Measurements from ENCODE around the gene IRS2.

Gene IRS2

GRCh38 chr13:109751477-109751876 is 34.9 kb downstream of the IRS2 start:
- Histone ChIP-seq H3K4ac (ENCODE audit: low read depth in 1 of 2, low read length in 2 of 2) (no peak overlapping the region), H2AFZ (ENCODE audit: low read depth, low read length) (no peak overlapping the region), H3K27ac (ENCODE audit: low read length, poor library complexity, severe bottlenecking) (no peak overlapping the region), H3K18ac (ENCODE audit: low read depth in 1 of 2, low read length in 2 of 2) (no peak overlapping the region), H3K4me1 (ENCODE audit: control insufficient read depth, insufficient read depth, low read depth, low read length) (no peaks in the 10 kb centered on the region), H3K9ac (ENCODE audit: low read length) (no peak overlapping the region), H3K4me3 (ENCODE audit: insufficient read depth in 1 of 2, low read depth in 1 of 2, low read length in 2 of 2) (no peak overlapping the region), H3K27me3 (ENCODE audit: control insufficient read depth in 1 of 2, insufficient read depth in 1 of 2, low read length in 2 of 2) (no peaks in the 10 kb centered on the region), H2AK5ac (ENCODE audit: low read length, severe bottlenecking) (no peak overlapping the region), H3K36me3 (ENCODE audit: control insufficient read depth in 1 of 2, insufficient read depth in 2 of 2, low read depth in 1 of 2, low read length in 2 of 2) (peaks cover 7 to 42% of the 10 kb centered on the region in 2 experiments), H3K9me3 (ENCODE audit: control insufficient read depth, low read length) (peaks cover 2% of the 10 kb centered on the region), H4K91ac (ENCODE audit: low read length) (no peak overlapping the region), H4K8ac (ENCODE audit: low read length) (no peak overlapping the region), H2BK120ac (ENCODE audit: low read depth, low read length) (no peak overlapping the region), H3K14ac (ENCODE audit: low read length in 2 of 2) (no peak overlapping the region), H3K4me2 (ENCODE audit: low read length, poor library complexity, severe bottlenecking) (no peak overlapping the region), H2BK15ac (ENCODE audit: low read depth, poor library complexity, severe bottlenecking) (no peak overlapping the region), H2BK5ac (ENCODE audit: low read depth, low read length, poor library complexity, severe bottlenecking) (no peak overlapping the region), H3K79me1 (replicated peaks; ENCODE audit: low read length, poor library complexity, severe bottlenecking) (peaks cover 2% of the 10 kb centered on the region), H2BK12ac (ENCODE audit: low read length in 2 of 2) (no peak overlapping the region), H3K23ac (ENCODE audit: low read length in 2 of 2) (no peak overlapping the region)
- no peak for DNase-seq
- WGBS: 91% methylated on average over 4 of the region's 4 CpGs

- no peak overlapping the region for H3K9ac ChIP-seq (ENCODE audit: low read length)
- H3K9me3 ChIP-seq (ENCODE audit: control insufficient read depth, low read length): peaks cover 2% of the 10 kb centered on the region
- no peak overlapping the region for H3K23ac ChIP-seq (ENCODE audit: low read length in 2 of 2)
- H2BK15ac ChIP-seq (ENCODE audit: low read depth, poor library complexity, severe bottlenecking): no peak overlapping the region
- no peaks in the 10 kb centered on the region for H3K27me3 ChIP-seq (ENCODE audit: control insufficient read depth in 1 of 2, insufficient read depth in 1 of 2, low read length in 2 of 2)
- H3K18ac ChIP-seq (ENCODE audit: low read depth in 1 of 2, low read length in 2 of 2): no peak overlapping the region
- no peak overlapping the region for H2BK120ac ChIP-seq (ENCODE audit: low read depth, low read length)
- no peak overlapping the region for H2BK12ac ChIP-seq (ENCODE audit: low read length in 2 of 2)
- no peak overlapping the region for H3K4ac ChIP-seq (ENCODE audit: low read depth in 1 of 2, low read length in 2 of 2)
- H3K79me1 ChIP-seq (replicated peaks; ENCODE audit: low read length, poor library complexity, severe bottlenecking): no peaks in the 10 kb centered on the region
- no peak overlapping the region for H3K4me2 ChIP-seq (ENCODE audit: low read length, poor library complexity, severe bottlenecking)
- no peak overlapping the region for H4K8ac ChIP-seq (ENCODE audit: low read length)
- WGBS: 64% methylated on average over 4 of the region's 4 CpGs
- H2BK5ac ChIP-seq (ENCODE audit: low read depth, low read length, poor library complexity, severe bottlenecking): no peak overlapping the region
- H3K14ac ChIP-seq (ENCODE audit: low read length in 2 of 2): no peak overlapping the region
- H2AK5ac ChIP-seq (ENCODE audit: low read length, severe bottlenecking): no peak overlapping the region
- no peak overlapping the region for H2AFZ ChIP-seq (ENCODE audit: low read depth, low read length)
- no peaks in the 10 kb centered on the region for H3K4me1 ChIP-seq (ENCODE audit: control insufficient read depth, insufficient read depth, low read depth, low read length)
- no peak overlapping the region for H3K27ac ChIP-seq (ENCODE audit: low read length, poor library complexity, severe bottlenecking)
- peaks cover 4 to 31% of the 10 kb centered on the region in 2 experiments for H3K36me3 ChIP-seq (ENCODE audit: control insufficient read depth in 1 of 2, insufficient read depth in 2 of 2, low read depth in 1 of 2, low read length in 2 of 2)
- no peak for DNase-seq
- H3K4me3 ChIP-seq (ENCODE audit: insufficient read depth in 1 of 2, low read depth in 1 of 2, low read length in 2 of 2): no peak overlapping the region
- H4K91ac ChIP-seq (ENCODE audit: low read length): no peak overlapping the region
Measured at GRCh38 chr13:109750221-109750775, 36.1 kb downstream of the IRS2 start.

- Histone ChIP-seq H2BK15ac (ENCODE audit: low read depth, poor library complexity, severe bottlenecking) (no peak overlapping the region), H3K79me1 (replicated peaks; ENCODE audit: low read length, poor library complexity, severe bottlenecking) (no peaks in the 10 kb centered on the region), H2BK120ac (ENCODE audit: low read depth, low read length) (no peak overlapping the region), H3K23ac (ENCODE audit: low read length in 2 of 2) (no peak overlapping the region), H3K4me1 (ENCODE audit: control insufficient read depth, insufficient read depth, low read depth, low read length) (peaks cover 4% of the 10 kb centered on the region), H3K4me2 (ENCODE audit: low read length, poor library complexity, severe bottlenecking) (no peak overlapping the region), H2BK5ac (ENCODE audit: low read depth, low read length, poor library complexity, severe bottlenecking) (no peak overlapping the region), H3K4me3 (ENCODE audit: insufficient read depth in 1 of 2, low read depth in 1 of 2, low read length in 2 of 2) (no peak overlapping the region), H2AK5ac (ENCODE audit: low read length, severe bottlenecking) (no peak overlapping the region), H3K9ac (ENCODE audit: low read length) (no peak overlapping the region), H3K36me3 (ENCODE audit: control insufficient read depth in 1 of 2, insufficient read depth in 2 of 2, low read depth in 1 of 2, low read length in 2 of 2) (peaks cover 4 to 24% of the 10 kb centered on the region in 2 experiments), H2BK12ac (ENCODE audit: low read length in 2 of 2) (no peak overlapping the region), H4K8ac (ENCODE audit: low read length) (no peak overlapping the region), H4K91ac (ENCODE audit: low read length) (no peak overlapping the region), H3K18ac (ENCODE audit: low read depth in 1 of 2, low read length in 2 of 2) (no peak overlapping the region), H3K4ac (ENCODE audit: low read depth in 1 of 2, low read length in 2 of 2) (no peak overlapping the region), H3K27me3 (ENCODE audit: control insufficient read depth in 1 of 2, insufficient read depth in 1 of 2, low read length in 2 of 2) (peaks cover 0 to 6% of the 10 kb centered on the region in 2 experiments), H3K27ac (ENCODE audit: low read length, poor library complexity, severe bottlenecking) (no peak overlapping the region), H3K14ac (ENCODE audit: low read length in 2 of 2) (no peak overlapping the region), H2AFZ (ENCODE audit: low read depth, low read length) (no peak overlapping the region), H3K9me3 (ENCODE audit: control insufficient read depth, low read length) (peaks cover 2% of the 10 kb centered on the region)
- 97% methylated on average over 5 of the region's 5 CpGs for WGBS
- no peak for DNase-seq
Measured at GRCh38 chr13:109749365-109749764, 37.0 kb downstream of the IRS2 start.

GRCh38 chr13:109748677-109749076 is 37.7 kb downstream of the IRS2 start:
- H3K9me3 ChIP-seq (ENCODE audit: control insufficient read depth, low read length): peaks cover 2% of the 10 kb centered on the region
- no peak overlapping the region for H2BK12ac ChIP-seq (ENCODE audit: low read length in 2 of 2)
- no peak overlapping the region for H3K4me2 ChIP-seq (ENCODE audit: low read length, poor library complexity, severe bottlenecking)
- peaks cover 4 to 18% of the 10 kb centered on the region in 2 experiments for H3K36me3 ChIP-seq (ENCODE audit: control insufficient read depth in 1 of 2, insufficient read depth in 2 of 2, low read depth in 1 of 2, low read length in 2 of 2)
- H3K18ac ChIP-seq (ENCODE audit: low read depth in 1 of 2, low read length in 2 of 2): no peak overlapping the region
- no peaks in the 10 kb centered on the region for H3K79me1 ChIP-seq (replicated peaks; ENCODE audit: low read length, poor library complexity, severe bottlenecking)
- H2BK120ac ChIP-seq (ENCODE audit: low read depth, low read length): no peak overlapping the region
- no peak overlapping the region for H2BK15ac ChIP-seq (ENCODE audit: low read depth, poor library complexity, severe bottlenecking)
- peaks cover 5% of the 10 kb centered on the region for H3K4me1 ChIP-seq (ENCODE audit: control insufficient read depth, insufficient read depth, low read depth, low read length)
- H3K4ac ChIP-seq (ENCODE audit: low read depth in 1 of 2, low read length in 2 of 2): no peak overlapping the region
- no peak overlapping the region for H3K14ac ChIP-seq (ENCODE audit: low read length in 2 of 2)
- no peak overlapping the region for H3K27ac ChIP-seq (ENCODE audit: low read length, poor library complexity, severe bottlenecking)
- no peak overlapping the region for H3K4me3 ChIP-seq (ENCODE audit: insufficient read depth in 1 of 2, low read depth in 1 of 2, low read length in 2 of 2)
- no peak for DNase-seq
- peaks cover 0 to 6% of the 10 kb centered on the region in 2 experiments for H3K27me3 ChIP-seq (ENCODE audit: control insufficient read depth in 1 of 2, insufficient read depth in 1 of 2, low read length in 2 of 2)
- no peak overlapping the region for H4K8ac ChIP-seq (ENCODE audit: low read length)
- WGBS: 100% methylated on average over 1 of the region's 2 CpGs
- no peak overlapping the region for H4K91ac ChIP-seq (ENCODE audit: low read length)
- H2AFZ ChIP-seq (ENCODE audit: low read depth, low read length): no peak overlapping the region
- H2BK5ac ChIP-seq (ENCODE audit: low read depth, low read length, poor library complexity, severe bottlenecking): no peak overlapping the region
- no peak overlapping the region for H3K9ac ChIP-seq (ENCODE audit: low read length)
- H2AK5ac ChIP-seq (ENCODE audit: low read length, severe bottlenecking): no peak overlapping the region
- no peak overlapping the region for H3K23ac ChIP-seq (ENCODE audit: low read length in 2 of 2)

All from mesenchymal stem cell (in vitro differentiated cells and primary cell).